ENCODE measurements around the gene KRT83. TPM values are rescaled to one million over a fixed set of nuclear protein-coding genes. Genes with fewer than 3 reads are reported as not detected.

KRT83 gene
- total and polyA plus RNA-seq, 10 of the 15 experiments (the other 5 are each of a cell fraction or from before 2014, with no cell fraction given): not detected

DNA sequence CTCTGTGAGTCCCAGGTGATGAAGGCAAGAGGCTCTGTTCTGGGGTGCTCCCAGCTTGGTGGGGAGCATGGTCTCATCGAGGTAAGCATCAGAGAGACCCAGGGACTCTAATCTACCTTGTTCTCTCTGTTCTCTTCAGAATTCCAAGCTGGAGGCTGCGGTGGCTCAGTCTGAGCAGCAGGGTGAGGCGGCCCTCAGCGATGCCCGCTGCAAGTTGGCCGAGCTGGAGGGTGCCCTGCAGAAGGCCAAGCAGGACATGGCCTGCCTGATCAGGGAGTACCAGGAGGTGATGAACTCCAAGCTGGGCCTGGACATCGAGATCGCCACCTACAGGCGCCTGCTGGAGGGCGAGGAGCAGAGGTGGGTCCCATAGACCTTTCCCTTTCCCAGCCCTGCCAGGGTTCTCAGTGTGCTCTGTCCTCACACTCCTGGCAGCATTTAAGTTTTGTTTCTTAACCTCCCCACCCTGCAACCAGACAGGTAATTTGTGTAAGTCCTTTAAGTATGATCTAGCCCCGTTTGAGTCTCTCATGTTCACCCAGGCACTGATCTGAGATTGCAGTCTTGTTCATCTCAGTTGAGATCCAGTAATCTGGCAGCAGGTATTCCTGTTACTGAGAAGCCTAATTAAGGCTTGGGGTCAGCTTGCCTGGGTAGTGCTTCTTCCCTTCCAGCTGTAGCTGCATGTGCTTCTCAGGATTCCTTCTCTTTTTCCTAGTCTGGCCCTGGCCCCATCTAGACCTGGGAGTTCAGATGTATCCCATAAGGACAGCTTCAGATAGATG, 15.1 kb downstream of the KRT83 start:
- H3K36me3 ChIP-seq (ENCODE audit: control insufficient read depth in 2 of 2, insufficient read depth in 2 of 2, low read length in 1 of 2): no peaks in the 10 kb centered on the region
- ATAC-seq (peak; percentile 41; the same call in 2 of the 3 replicates), FAIRE-seq (no peak), DNase-seq (ENCODE audit: low read depth, low spot score) (no peak)
- H3K79me2 ChIP-seq (ENCODE audit: control insufficient read depth, insufficient read depth, low read length): no peaks in the 10 kb centered on the region
- no peaks in the 10 kb centered on the region for H3K9me3 ChIP-seq (replicated peaks; ENCODE audit: control insufficient read depth, insufficient read depth, low read length)
- POLR2A ChIA-PET: no interaction called here
- H3K4me1 ChIP-seq (ENCODE audit: control insufficient read depth, insufficient read depth, low read length): peaks cover 9% of the 10 kb centered on the region
- intact Hi-C loops (cut with micrococcal nuclease; ENCODE audit: unreplicated experiment): no loop called here
- RAD21 ChIA-PET (ENCODE audit: unreplicated experiment): interaction anchor here (0.7 kb wide), 1 partner anchor 149 kb away, joined by 3 read pairs; no protein-coding TSS in a partner anchor
- WGBS (ENCODE audit: insufficient coverage, insufficient replicate concordance, low lambda C conversion rate, missing lambda C conversion rate): 27% methylated on average over 9 of the region's 11 CpGs
- TF ChIP-seq CHD2 (IDR thresholded peaks at IDR 0.05; ENCODE audit: borderline replicate concordance, low read depth, low read length) (no peak), POLR2AphosphoS2 (IDR thresholded peaks at IDR 0.05; ENCODE audit: low read depth, low read length) (no peak), SREBF1 (IDR thresholded peaks at IDR 0.05; ENCODE audit: low read length) (no peak), IRF4 (IDR thresholded peaks at IDR 0.05; ENCODE audit: low read depth, low read length) (no peak)
- TF ChIP-seq, protein P1, sequence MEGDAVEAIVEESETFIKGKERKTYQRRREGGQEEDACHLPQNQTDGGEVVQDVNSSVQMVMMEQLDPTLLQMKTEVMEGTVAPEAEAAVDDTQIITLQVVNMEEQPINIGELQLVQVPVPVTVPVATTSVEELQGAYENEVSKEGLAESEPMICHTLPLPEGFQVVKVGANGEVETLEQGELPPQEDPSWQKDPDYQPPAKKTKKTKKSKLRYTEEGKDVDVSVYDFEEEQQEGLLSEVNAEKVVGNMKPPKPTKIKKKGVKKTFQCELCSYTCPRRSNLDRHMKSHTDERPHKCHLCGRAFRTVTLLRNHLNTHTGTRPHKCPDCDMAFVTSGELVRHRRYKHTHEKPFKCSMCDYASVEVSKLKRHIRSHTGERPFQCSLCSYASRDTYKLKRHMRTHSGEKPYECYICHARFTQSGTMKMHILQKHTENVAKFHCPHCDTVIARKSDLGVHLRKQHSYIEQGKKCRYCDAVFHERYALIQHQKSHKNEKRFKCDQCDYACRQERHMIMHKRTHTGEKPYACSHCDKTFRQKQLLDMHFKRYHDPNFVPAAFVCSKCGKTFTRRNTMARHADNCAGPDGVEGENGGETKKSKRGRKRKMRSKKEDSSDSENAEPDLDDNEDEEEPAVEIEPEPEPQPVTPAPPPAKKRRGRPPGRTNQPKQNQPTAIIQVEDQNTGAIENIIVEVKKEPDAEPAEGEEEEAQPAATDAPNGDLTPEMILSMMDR (IDR thresholded peaks at IDR 0.05 in 2 of 3, conservative IDR thresholded peaks at IDR 0.05 in 1 of 3; ENCODE audit: control insufficient read depth in 2 of 3, extremely low read depth in 1 of 3, insufficient read depth in 1 of 3, low read depth in 3 of 3, low read length in 3 of 3): peak in 2 of 3 experiments; percentile 0 to 38; a peak in 1 of 6 replicates
- no peak overlapping the region for H3K4me3 ChIP-seq
- H4K20me1 ChIP-seq (ENCODE audit: control insufficient read depth, insufficient read depth): no peaks in the 10 kb centered on the region
- H3K27ac ChIP-seq (ENCODE audit: control insufficient read depth, insufficient read depth): no peak overlapping the region
- H3K9ac ChIP-seq (ENCODE audit: control insufficient read depth, insufficient read depth, low read length): no peak overlapping the region
- no peak overlapping the region for H3K4me2 ChIP-seq (ENCODE audit: control insufficient read depth, insufficient read depth)
- CTCF ChIA-PET: interaction anchor here (0.6 to 2.3 kb wide), 9 partner anchors 21 to 86 kb away, joined by 3 to 10 read pairs (median 4); no protein-coding TSS in a partner anchor
- in situ Hi-C loops (cut with MboI): no loop called here
- SMC1A ChIA-PET (ENCODE audit: uncharacterized antibody, unreplicated experiment): interaction anchor here (1.0 kb wide), 1 partner anchor 20 kb away, joined by 3 read pairs; no protein-coding TSS in a partner anchor
- peaks cover 9 to 13% of the 10 kb centered on the region in 2 experiments; a peak in 2 of 4 replicates for H3K27me3 ChIP-seq (replicated peaks in 1 of 2; ENCODE audit: control insufficient read depth in 2 of 2, insufficient read depth in 2 of 2, low read length in 1 of 2)
- no peak overlapping the region for H2AFZ ChIP-seq (ENCODE audit: control insufficient read depth, low read depth, low read length)
- BruUV-seq (replicated peaks): no TSS peak

Measured in GM12878 (cell line).